ENCODE data around the gene MDFI. TPM values are rescaled to one million over a fixed set of nuclear protein-coding genes. Genes with fewer than 3 reads are reported as not detected.

MDFI gene
- not detected for polyA plus RNA-seq

- no peaks in the 10 kb centered on the region for H3K36me3 Mint-ChIP-seq
- H3K4me3 Mint-ChIP-seq, result peak within 1 kb of the TSS; percentile 63 to 73 (median 66)
- H3K4me1 Mint-ChIP-seq, result peaks cover 15 to 24% of the 10 kb centered on the region in 2 donors
- peaks cover 0 to 4% (median 0%) of the 10 kb centered on the region in 6 donors for H3K9me3 Mint-ChIP-seq
- no peak for DNase-seq
- H3K27me3 Mint-ChIP-seq (ENCODE audit: low read depth in 3 of 3), result peaks cover 11 to 19% (median 18%) of the 10 kb centered on the region in 3 donors
- H3K27ac Mint-ChIP-seq, result no peak within 1 kb of the TSS
Observed at GRCh38 chr6:41638002-41638934, at the start of gene MDFI. MDFI (plus strand) TSS chr6:41638468; CDS start chr6:41638750, 282 bp downstream.

GRCh38 chr6:41589223-41589622 is 49.0 kb upstream of the MDFI start:
- Mint-ChIP-seq H3K4me1 (peaks cover 8 to 9% of the 10 kb centered on the region in 2 donors), H3K9me3 (no peaks in the 10 kb centered on the region), H3K27ac (no peak overlapping the region), H3K4me3 (no peak overlapping the region), H3K27me3 (ENCODE audit: low read depth in 3 of 3) (no peaks in the 10 kb centered on the region), H3K36me3 (peaks cover 11 to 21% (median 11%) of the 10 kb centered on the region in 3 donors)
- no peak for DNase-seq

- DNase-seq, result no peak
- H3K9me3 Mint-ChIP-seq, result no peaks in the 10 kb centered on the region
- H3K27ac Mint-ChIP-seq, result no peak overlapping the region
- H3K36me3 Mint-ChIP-seq, result peaks cover 11 to 21% (median 11%) of the 10 kb centered on the region in 3 donors
- peaks cover 8 to 9% of the 10 kb centered on the region in 2 donors for H3K4me1 Mint-ChIP-seq
- H3K27me3 Mint-ChIP-seq (ENCODE audit: low read depth in 3 of 3), result no peaks in the 10 kb centered on the region
- H3K4me3 Mint-ChIP-seq, result no peak overlapping the region
Observed at GRCh38 chr6:41589636-41590622, 48.3 kb upstream of the MDFI start.

DNA sequence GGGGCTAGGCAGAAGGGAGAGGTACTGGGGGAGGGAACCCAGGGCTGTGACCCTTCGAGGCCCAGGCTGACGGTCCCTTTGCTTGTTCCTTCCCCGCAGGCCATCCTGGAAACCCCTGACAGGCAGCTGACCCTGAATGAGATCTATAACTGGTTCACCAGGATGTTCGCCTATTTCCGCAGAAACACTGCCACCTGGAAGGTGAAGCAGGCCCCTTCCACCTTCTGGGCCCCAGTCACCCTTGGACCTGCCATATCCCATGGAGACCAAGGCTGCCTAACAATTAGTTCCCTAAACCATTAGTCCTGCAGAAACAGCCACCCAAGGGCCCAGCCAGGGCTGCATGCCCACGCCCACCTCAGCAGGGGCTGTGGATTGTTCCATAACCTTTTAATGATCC is 47.1 kb upstream of the MDFI start:
- peaks cover 8 to 16% (median 11%) of the 10 kb centered on the region in 3 donors for H3K36me3 Mint-ChIP-seq
- DNase-seq, result no peak
- no peaks in the 10 kb centered on the region for H3K27me3 Mint-ChIP-seq (ENCODE audit: low read depth in 3 of 3)
- no peak overlapping the region for H3K4me3 Mint-ChIP-seq
- no peak overlapping the region for H3K27ac Mint-ChIP-seq
- H3K4me1 Mint-ChIP-seq, result peaks cover 0 to 1% of the 10 kb centered on the region in 2 donors
- H3K9me3 Mint-ChIP-seq, result no peaks in the 10 kb centered on the region

GRCh38 chr6:41591859-41592502 is 46.3 kb upstream of the MDFI start:
- Mint-ChIP-seq H3K27me3 (ENCODE audit: low read depth in 3 of 3) (no peaks in the 10 kb centered on the region), H3K4me3 (no peak overlapping the region), H3K27ac (no peak overlapping the region), H3K4me1 (peaks cover 0 to 1% of the 10 kb centered on the region in 2 donors), H3K9me3 (no peaks in the 10 kb centered on the region), H3K36me3 (peaks cover 5 to 21% (median 11%) of the 10 kb centered on the region in 3 donors)
- DNase-seq, result peak; percentile 65 to 71 (median 68)

DNA sequence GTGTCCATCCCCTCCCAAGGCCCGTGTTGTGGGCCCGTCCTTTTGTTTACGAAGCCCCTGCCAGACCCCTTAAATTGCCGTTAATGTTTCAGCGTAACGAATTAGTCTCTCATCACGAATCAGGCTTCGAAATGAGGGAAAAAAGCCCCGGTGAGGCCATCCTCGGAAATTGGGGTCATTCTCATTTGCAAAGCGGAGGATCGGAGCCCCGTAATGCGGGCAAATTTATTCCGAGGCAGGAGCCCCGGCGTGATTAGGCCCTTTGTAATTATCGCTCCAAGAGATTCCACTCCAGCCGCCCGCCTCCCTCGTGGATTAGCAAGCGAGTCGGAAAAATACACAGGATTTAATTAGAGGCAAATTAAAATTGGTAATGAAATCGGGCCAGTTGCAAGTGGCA is 44.9 kb upstream of the MDFI start:
- Mint-ChIP-seq H3K27me3 (ENCODE audit: low read depth in 3 of 3) (no peaks in the 10 kb centered on the region), H3K27ac (peak overlapping the region in 1 of 6 donors; percentile 40), H3K36me3 (peaks cover 5 to 20% (median 8%) of the 10 kb centered on the region in 3 donors)

DNA sequence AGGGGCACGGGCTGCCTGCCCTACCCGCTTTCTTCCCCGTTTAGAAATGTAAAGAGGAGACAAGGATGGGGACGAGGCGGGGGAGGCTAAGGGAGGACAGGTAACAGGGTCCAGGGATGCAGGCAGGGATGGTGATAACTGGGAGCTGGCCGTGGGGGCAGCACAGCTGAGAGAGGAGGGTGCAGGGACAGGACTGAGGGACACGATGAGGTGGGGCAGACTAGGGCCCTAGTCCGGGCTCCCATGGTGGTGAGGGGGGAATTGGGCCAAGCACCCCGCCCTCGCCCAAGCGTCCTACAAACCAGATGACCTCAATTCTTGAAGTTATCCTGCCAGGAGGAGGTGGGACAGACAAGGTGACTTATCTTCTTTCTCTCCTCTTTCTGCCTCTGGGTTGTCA is 44.4 kb upstream of the MDFI start:
- H3K4me3 Mint-ChIP-seq, result no peak overlapping the region
- peaks cover 5 to 16% (median 5%) of the 10 kb centered on the region in 3 donors for H3K36me3 Mint-ChIP-seq
- H3K4me1 Mint-ChIP-seq, result peaks cover 0 to 1% of the 10 kb centered on the region in 2 donors
- no peaks in the 10 kb centered on the region for H3K27me3 Mint-ChIP-seq (ENCODE audit: low read depth in 3 of 3)
- peak overlapping the region in 1 of 6 donors; percentile 40 for H3K27ac Mint-ChIP-seq
- H3K9me3 Mint-ChIP-seq, result no peaks in the 10 kb centered on the region
- DNase-seq, result no peak

More for the DNA sequence above, 44.9 kb upstream of the MDFI start:
- Mint-ChIP-seq H3K4me1 (peaks cover 0 to 1% of the 10 kb centered on the region in 2 donors), H3K9me3 (no peaks in the 10 kb centered on the region), H3K4me3 (no peak overlapping the region)
- DNase-seq, result no peak

GRCh38 chr6:41594326-41594725 is 43.9 kb upstream of the MDFI start:
- Mint-ChIP-seq H3K4me3 (no peak overlapping the region), H3K9me3 (no peaks in the 10 kb centered on the region), H3K27me3 (ENCODE audit: low read depth in 3 of 3) (no peaks in the 10 kb centered on the region), H3K4me1 (peaks cover 0 to 1% of the 10 kb centered on the region in 2 donors), H3K27ac (no peak overlapping the region), H3K36me3 (peaks cover 5 to 16% (median 5%) of the 10 kb centered on the region in 3 donors)
- DNase-seq, result no peak

DNA sequence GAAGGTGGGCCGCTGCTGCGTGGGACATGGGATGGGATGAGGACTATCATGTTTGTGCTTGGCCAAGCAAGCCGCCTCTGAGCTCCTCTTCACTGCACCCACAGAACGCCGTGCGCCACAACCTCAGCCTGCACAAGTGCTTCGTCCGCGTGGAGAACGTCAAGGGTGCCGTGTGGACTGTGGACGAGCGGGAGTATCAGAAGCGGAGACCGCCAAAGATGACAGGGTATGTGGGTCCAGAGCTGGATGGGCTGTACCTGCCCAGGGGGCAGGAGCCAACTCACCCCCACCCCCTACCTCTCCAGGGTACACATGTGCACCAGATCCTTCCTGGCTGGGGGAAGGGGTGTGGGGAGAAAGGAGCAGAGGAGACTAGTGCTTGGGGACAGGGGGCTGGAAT is 43.5 kb upstream of the MDFI start:
- DNase-seq, result no peak
- no peaks in the 10 kb centered on the region for H3K27me3 Mint-ChIP-seq (ENCODE audit: low read depth in 3 of 3)
- peaks cover 0 to 1% of the 10 kb centered on the region in 2 donors for H3K4me1 Mint-ChIP-seq
- H3K36me3 Mint-ChIP-seq, result peaks cover 5 to 16% (median 5%) of the 10 kb centered on the region in 3 donors
- no peaks in the 10 kb centered on the region for H3K9me3 Mint-ChIP-seq
- no peak overlapping the region for H3K27ac Mint-ChIP-seq
- no peak overlapping the region for H3K4me3 Mint-ChIP-seq

DNA sequence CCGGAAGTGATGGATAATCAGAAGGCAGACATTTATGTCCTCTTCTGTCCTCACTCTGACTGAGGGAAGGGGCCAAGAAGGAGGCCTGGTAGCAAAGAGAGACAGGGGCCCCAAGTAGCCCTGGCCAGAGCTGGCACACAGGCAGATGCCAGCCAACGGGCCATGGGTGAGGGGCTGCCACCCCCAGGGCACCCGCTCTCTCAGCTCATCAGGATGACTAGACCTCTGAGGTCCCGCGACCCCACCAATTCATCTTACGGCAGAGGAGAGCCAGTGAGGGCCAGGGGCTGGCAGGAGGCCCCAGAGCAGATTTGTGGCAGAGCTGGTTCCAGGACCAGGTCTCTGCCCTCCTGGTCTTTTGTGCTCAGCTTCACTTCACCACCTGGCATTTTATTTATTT is 43.1 kb upstream of the MDFI start:
- Mint-ChIP-seq H3K36me3 (peaks cover 5 to 16% (median 5%) of the 10 kb centered on the region in 3 donors), H3K4me3 (no peak overlapping the region), H3K27ac (no peak overlapping the region), H3K27me3 (ENCODE audit: low read depth in 3 of 3) (no peaks in the 10 kb centered on the region), H3K4me1 (peaks cover 0 to 1% of the 10 kb centered on the region in 2 donors), H3K9me3 (no peaks in the 10 kb centered on the region)
- no peak for DNase-seq

- Mint-ChIP-seq H3K27ac (no peak overlapping the region), H3K4me3 (no peak overlapping the region), H3K36me3 (peaks cover 0 to 14% (median 0%) of the 10 kb centered on the region in 3 donors), H3K9me3 (no peaks in the 10 kb centered on the region), H3K4me1 (peaks cover 0 to 1% of the 10 kb centered on the region in 2 donors), H3K27me3 (ENCODE audit: low read depth in 3 of 3) (peaks cover 0 to 1% (median 0%) of the 10 kb centered on the region in 3 donors)
- DNase-seq, result no peak
Observed at GRCh38 chr6:41596096-41596685, 42.1 kb upstream of the MDFI start.

GRCh38 chr6:41596807-41597206 is 41.5 kb upstream of the MDFI start:
- DNase-seq, result no peak
- Mint-ChIP-seq H3K4me3 (no peak overlapping the region), H3K9me3 (no peaks in the 10 kb centered on the region), H3K27ac (no peak overlapping the region), H3K36me3 (peaks cover 0 to 12% (median 0%) of the 10 kb centered on the region in 3 donors), H3K4me1 (peaks cover 0 to 1% of the 10 kb centered on the region in 2 donors), H3K27me3 (ENCODE audit: low read depth in 3 of 3) (peaks cover 0 to 2% (median 0%) of the 10 kb centered on the region in 3 donors)

Measured in immature natural killer cell (primary cell).